Transverse colon (tissue), 4 donors: Measurements from ENCODE around the gene RGS2.

Experiments used
- CTCF ChIP-seq, 5 experiments: fragments of 200-600 bp in 3 of 5; fragments of 450-650 bp in 2 of 5; sonication (generic) in 3 of 5; IDR thresholded peaks; 1 replicate in 2 of 5; 2 replicates in 3 of 5; pipeline ENCODE4 v1.5.1; 2016 to 2017; ENCODE audit warnings: antibody characterized with exemption in 5 of 5, inconsistent platforms in 3 of 5, mild to moderate bottlenecking in 2 of 5, moderate library complexity in 1 of 5
- POLR2A ChIP-seq: fragments of 450-650 bp; IDR thresholded peaks from one replicate; pipeline ENCODE4 v1.6.1; 2016; ENCODE audit warnings: antibody characterized with exemption, mild to moderate bottlenecking, moderate library complexity
- POLR2AphosphoS5 ChIP-seq, 3 donors: sonication (generic); formaldehyde crosslinking; IDR thresholded peaks; one replicate each; pipeline ENCODE4 v1.6.1; 2016; ENCODE audit warnings: antibody characterized with exemption in 3 of 3

DNA sequence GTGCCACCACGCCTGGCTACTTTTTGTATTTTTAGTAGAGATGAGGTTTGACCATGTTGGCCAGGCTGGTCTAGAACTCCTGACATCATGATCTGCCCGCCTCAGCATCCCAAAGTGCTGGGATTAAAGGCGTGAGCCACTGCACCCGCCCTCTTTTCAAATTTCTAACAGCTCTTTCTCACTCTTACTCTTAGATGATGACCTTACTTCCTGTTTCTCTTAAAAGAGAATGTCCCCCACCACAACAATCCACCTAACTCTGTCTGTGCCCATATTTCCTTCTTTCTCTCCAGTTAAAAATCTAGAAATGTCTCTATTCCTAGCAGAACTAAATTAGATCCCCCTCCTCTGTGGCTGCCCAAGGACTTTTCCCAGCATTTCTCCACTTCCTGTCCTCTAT is 46.6 kb upstream of the RGS2 start:
- no peak for TF ChIP-seq POLR2A
- no peak for TF ChIP-seq CTCF (IDR thresholded peaks at IDR 0.05)
- TF ChIP-seq POLR2AphosphoS5 (IDR thresholded peaks at IDR 0.05) = no peak
